Endothelial cell of umbilical vein (primary cell): ENCODE results near the gene CCDC57. TPM values are rescaled to one million over a fixed set of nuclear protein-coding genes. Genes with fewer than 3 reads are reported as not detected.

Source experiments
- BruUV-seq: library from RNA; stranded (reverse); fragments of 400-500 nt; replicated peaks from 2 replicates; lab custom pipeline; 2021; lab: Mats Ljungman, UMichigan
- CTCF ChIA-PET: fragments of 300-600, 350-600 bp; sonication (Branson Sonifier 250); formaldehyde crosslinking; loops from one replicate; lab custom pipeline; 2021; ENCODE audit warnings: antibody characterized with exemption, inconsistent platforms; lab: Charles Lee
- POLR2A ChIA-PET: fragments of 300-600, 350-600 bp; sonication (Branson Sonifier 250); formaldehyde crosslinking; loops from one replicate; lab custom pipeline; 2021; ENCODE audit warnings: antibody characterized with exemption, inconsistent platforms; lab: Charles Lee
- DNase-seq: peaks from one replicate; pipeline ENCODE4 v3.0.0-alpha.2; 2011; ENCODE audit warnings: low read depth, low spot score
- FAIRE-seq: peaks from 2 replicates; lab custom pipeline; 2011; peaks lifted over from hg19 to GRCh38; lab: Jason Lieb, UNC
- H2AFZ ChIP-seq: 2 replicates; pipeline ENCODE4 v1.6.0; 2012; ENCODE audit warnings: low read depth, low read length, control low read depth, inconsistent platforms
- H3K27ac ChIP-seq: 2 replicates; pipeline ENCODE4 v1.5.1; 2011; ENCODE audit warnings: low read depth, mild to moderate bottlenecking, control low read depth, low read length, moderate library complexity; ENCODE audit not compliant: insufficient read depth
- H3K27me3 ChIP-seq, 2 experiments: 2 replicates each; pipeline versions ENCODE4 v1.6.0 to v1.6.1; 2011; ENCODE audit warnings: low read length in 2 of 2, mixed read lengths in 1 of 2; ENCODE audit not compliant: control insufficient read depth in 2 of 2, insufficient read depth in 2 of 2
- H3K36me3 ChIP-seq, 2 experiments: 2 replicates in 1 of 2; 3 replicates in 1 of 2; pipeline ENCODE4 v1.5.1; 2011; ENCODE audit warnings: low read length in 2 of 2, mild to moderate bottlenecking in 1 of 2, moderate library complexity in 1 of 2; ENCODE audit not compliant: control insufficient read depth in 2 of 2, insufficient read depth in 2 of 2; ENCODE audit errors: extremely low read depth in 1 of 2
- H3K4me1 ChIP-seq: 3 replicates; pipeline ENCODE4 v1.5.1; 2011; ENCODE audit warnings: mild to moderate bottlenecking, low read length; ENCODE audit not compliant: control insufficient read depth, insufficient read depth; ENCODE audit errors: extremely low read depth
- H3K4me2 ChIP-seq: 2 replicates; pipeline ENCODE4 v1.6.1; 2011; ENCODE audit warnings: low read length, control low read depth, mixed read lengths; ENCODE audit not compliant: insufficient read depth
- H3K4me3 ChIP-seq, 3 experiments: fragments of 200-600 bp in 1 of 3; sonication (generic), shearing (Covaris generic) in 1 of 3; replicated peaks in 1 of 3; 2 replicates each; pipeline ENCODE4 v1.5.1; 2011 to 2016; ENCODE audit warnings: control low read depth in 3 of 3, low read length in 3 of 3, mild to moderate bottlenecking in 2 of 3, inconsistent platforms in 1 of 3, low read depth in 1 of 3, moderate library complexity in 1 of 3; ENCODE audit not compliant: insufficient read depth in 1 of 3
- H3K79me2 ChIP-seq: 2 replicates; pipeline ENCODE4 v1.6.0; 2012; ENCODE audit warnings: low read length, inconsistent platforms; ENCODE audit not compliant: control insufficient read depth, insufficient read depth
- H3K9ac ChIP-seq: replicated peaks from 2 replicates; pipeline ENCODE3; 2011; ENCODE audit warnings: low read length, control low read depth; ENCODE audit not compliant: insufficient read depth; ENCODE audit errors: extremely low read depth
- H3K9me1 ChIP-seq: replicated peaks from 3 replicates; pipeline ENCODE4 v1.6.0; 2011; ENCODE audit warnings: mild to moderate bottlenecking, low read length; ENCODE audit not compliant: control insufficient read depth, insufficient read depth; ENCODE audit errors: extremely low read depth
- H3K9me3 ChIP-seq: replicated peaks from 2 replicates; pipeline ENCODE4 v1.5.1; 2012; ENCODE audit warnings: low read length, inconsistent platforms; ENCODE audit not compliant: control insufficient read depth, insufficient read depth
- H4K20me1 ChIP-seq: replicated peaks from 2 replicates; pipeline ENCODE3; 2011; ENCODE audit warnings: mild to moderate bottlenecking, low read length; ENCODE audit not compliant: control insufficient read depth, insufficient read depth; ENCODE audit errors: extremely low read depth
- EZH2 ChIP-seq: IDR thresholded peaks from 2 replicates; pipeline ENCODE4 v1.6.1; 2012; ENCODE audit warnings: borderline replicate concordance, low read depth, mild to moderate bottlenecking, moderate library complexity, low read length, inconsistent platforms; ENCODE audit not compliant: severe bottlenecking
- FOS ChIP-seq: IDR thresholded peaks from 2 replicates; pipeline ENCODE4 v1.6.1; 2011; ENCODE audit warnings: mild to moderate bottlenecking, low read length, moderate library complexity, borderline replicate concordance; ENCODE audit not compliant: insufficient read depth
- GATA2 ChIP-seq: IDR thresholded peaks from 2 replicates; pipeline ENCODE4 v1.7.0; 2011; ENCODE audit warnings: low read depth, mild to moderate bottlenecking, moderate library complexity, mixed read lengths, low read length; ENCODE audit not compliant: insufficient read length, insufficient read depth
- JUN ChIP-seq: IDR thresholded peaks from 2 replicates; pipeline ENCODE4 v1.6.1; 2011; ENCODE audit warnings: borderline replicate concordance, low read depth; ENCODE audit not compliant: insufficient read length, insufficient read depth
- MAX ChIP-seq: IDR thresholded peaks from 2 replicates; pipeline ENCODE4 v1.6.1; 2011; ENCODE audit not compliant: insufficient read depth, insufficient read length
- MYC ChIP-seq: IDR thresholded peaks from one replicate; pipeline ENCODE4 v1.6.1; 2011; ENCODE audit warnings: mild to moderate bottlenecking, low read depth, low read length
- POLR2A ChIP-seq: IDR thresholded peaks from 2 replicates; pipeline ENCODE4 v1.6.1; 2012; ENCODE audit warnings: low read depth, mild to moderate bottlenecking, control low read depth, low read length
- dilution Hi-C: fragments of 300-500 bp; cut with MboI; formaldehyde crosslinking; loops from one replicate; pipeline ENCODE4 v1.15.0; 2019; ENCODE audit warnings: low sequenced_read_pairs; ENCODE audit not compliant: extremely low pct_ligation_motif_present
- intact Hi-C: fragments of 100-400 bp; cut with micrococcal nuclease; formaldehyde crosslinking; loops from one replicate; pipeline ENCODE4 v1.10.0; 2022
- polyA plus RNA-seq, 4 experiments: library from polyadenylated mRNA; depleted of rRNA in 3 of 4; stranded (reverse) in 3 of 4; unstranded in 1 of 4; fragments of >200 nt; gene quantifications; 2 replicates each; pipeline versions ENCODE4 v1.2.1 to v1.2.3, GENCODE V29; 2011 to 2012; ENCODE audit warnings: missing spikeins in 1 of 4
- total RNA-seq: library from RNA; stranded (reverse); gene quantifications from 2 replicates; pipeline ENCODE4 v1.2.3, GENCODE V29; 2021

The CCDC57 gene
- total and polyA plus RNA-seq, 2 donors (not counting 3 experiments of a cell fraction or from before 2014, with no cell fraction given) = 18.6 to 31.6 TPM

GRCh38 chr17:82055023-82055964 lies 157.3 kb downstream of the CCDC57 start:
- Histone ChIP-seq H3K4me3 (no peak overlapping the region), H4K20me1 (no peaks in the 10 kb centered on the region), H2AFZ (no peak overlapping the region), H3K4me2 (no peak overlapping the region), H3K9me3 (no peaks in the 10 kb centered on the region), H3K36me3 (peaks cover 12 to 46% of the 10 kb centered on the region in 2 experiments), H3K9me1 (no peaks in the 10 kb centered on the region), H3K27me3 (no peaks in the 10 kb centered on the region), H3K79me2 (peaks cover 11% of the 10 kb centered on the region), H3K4me1 (peaks cover 11% of the 10 kb centered on the region), H3K9ac (no peak overlapping the region), H3K27ac (no peak overlapping the region)
- DNase-seq (no peak), FAIRE-seq (no peak)
- dilution Hi-C loops = no loop called here
- POLR2A ChIA-PET = no interaction called here
- CTCF ChIA-PET = interaction anchor here (1.0 to 1.3 kb wide), 2 partner anchors 9 to 24 kb away, joined by 4 to 5 read pairs; no protein-coding TSS in a partner anchor
- TF ChIP-seq JUN (no peak), MYC (no peak)
- BruUV-seq = no TSS peak
- intact Hi-C loops = no loop called here

GRCh38 chr17:82054351-82055022 lies 158.2 kb downstream of the CCDC57 start:
- peaks cover 11% of the 10 kb centered on the region for H3K4me1 ChIP-seq
- TSS peak; percentile 8 for BruUV-seq
- ChIA-PET POLR2A (no interaction called here), CTCF (interaction anchor here (0.8 to 1.1 kb wide), 2 partner anchors 10 to 24 kb away, joined by 4 to 5 read pairs; no protein-coding TSS in a partner anchor)
- H2AFZ ChIP-seq = no peak overlapping the region
- no peak overlapping the region for H3K27ac ChIP-seq
- no peak overlapping the region for H3K4me2 ChIP-seq
- H4K20me1 ChIP-seq = no peaks in the 10 kb centered on the region
- H3K4me3 ChIP-seq = no peak overlapping the region
- H3K36me3 ChIP-seq = peaks cover 12 to 39% of the 10 kb centered on the region in 2 experiments
- no peaks in the 10 kb centered on the region for H3K9me3 ChIP-seq
- H3K9ac ChIP-seq = no peak overlapping the region
- intact Hi-C loops = no loop called here
- FAIRE-seq (no peak), DNase-seq (no peak)
- TF ChIP-seq POLR2A = no peak
- TF ChIP-seq GATA2 = no peak
- TF ChIP-seq MAX = no peak
- TF ChIP-seq EZH2 = no peak
- TF ChIP-seq FOS = no peak
- peaks cover 11% of the 10 kb centered on the region for H3K79me2 ChIP-seq
- H3K27me3 ChIP-seq = no peaks in the 10 kb centered on the region
- dilution Hi-C loops = no loop called here
- no peaks in the 10 kb centered on the region for H3K9me1 ChIP-seq
